ENCODE measurements around the gene CRMP1.

CRMP1 gene

GRCh38 chr4:5776510-5776909 lies 116.4 kb downstream of the CRMP1 start:
- Mint-ChIP-seq H3K27ac (no peak overlapping the region), H3K4me1 (ENCODE audit: low read depth in 2 of 2) (peaks cover 0 to 1% of the 10 kb centered on the region in 2 donors), H3K4me3 (no peak overlapping the region), H3K36me3 (ENCODE audit: insufficient read depth) (no peaks in the 10 kb centered on the region), H3K9me3 (peaks cover 2 to 8% of the 10 kb centered on the region in 2 donors), H3K27me3 (peaks cover 0 to 9% of the 10 kb centered on the region in 2 donors)
- DNase-seq, result no peak
- ATAC-seq (replicated peaks), result no peak

GRCh38 chr4:5774416-5775036 lies 118.4 kb downstream of the CRMP1 start:
- ATAC-seq (replicated peaks) (no peak), DNase-seq (no peak)
- Mint-ChIP-seq H3K4me3 (no peak overlapping the region), H3K27me3 (no peaks in the 10 kb centered on the region), H3K27ac (no peak overlapping the region), H3K9me3 (peaks cover 2 to 8% of the 10 kb centered on the region in 2 donors), H3K36me3 (ENCODE audit: insufficient read depth) (no peaks in the 10 kb centered on the region), H3K4me1 (ENCODE audit: low read depth in 2 of 2) (no peaks in the 10 kb centered on the region)

- Mint-ChIP-seq H3K27ac (no peak overlapping the region), H3K4me1 (ENCODE audit: low read depth in 2 of 2) (no peaks in the 10 kb centered on the region), H3K4me3 (no peak overlapping the region), H3K9me3 (peaks cover 2 to 8% of the 10 kb centered on the region in 2 donors), H3K36me3 (ENCODE audit: insufficient read depth) (no peaks in the 10 kb centered on the region), H3K27me3 (no peaks in the 10 kb centered on the region)
- DNase-seq, result no peak
- no peak for ATAC-seq (replicated peaks)
Observed at GRCh38 chr4:5773271-5773555, 119.7 kb downstream of the CRMP1 start.

- DNase-seq (no peak), ATAC-seq (replicated peaks) (no peak)
- Mint-ChIP-seq H3K4me1 (ENCODE audit: low read depth in 2 of 2) (no peaks in the 10 kb centered on the region), H3K27me3 (no peaks in the 10 kb centered on the region), H3K36me3 (ENCODE audit: insufficient read depth) (no peaks in the 10 kb centered on the region), H3K9me3 (peaks cover 2 to 13% of the 10 kb centered on the region in 2 donors), H3K4me3 (no peak overlapping the region), H3K27ac (no peak overlapping the region)
Observed at GRCh38 chr4:5772528-5773270, 120.2 kb downstream of the CRMP1 start.

Data from effector memory CD8-positive, alpha-beta T cell (primary cell).